HG03039 (cell line): ENCODE measurements around the gene ADGRG4.

Experiments used
- ATAC-seq: cut with Tn5 transposase; IDR thresholded peaks from one replicate; pipeline ENCODE4 v1.9.1; 2021; ENCODE audit warnings: mild to moderate bottlenecking, moderate library complexity; ENCODE audit not compliant: unreplicated experiment

The ADGRG4 gene

DNA sequence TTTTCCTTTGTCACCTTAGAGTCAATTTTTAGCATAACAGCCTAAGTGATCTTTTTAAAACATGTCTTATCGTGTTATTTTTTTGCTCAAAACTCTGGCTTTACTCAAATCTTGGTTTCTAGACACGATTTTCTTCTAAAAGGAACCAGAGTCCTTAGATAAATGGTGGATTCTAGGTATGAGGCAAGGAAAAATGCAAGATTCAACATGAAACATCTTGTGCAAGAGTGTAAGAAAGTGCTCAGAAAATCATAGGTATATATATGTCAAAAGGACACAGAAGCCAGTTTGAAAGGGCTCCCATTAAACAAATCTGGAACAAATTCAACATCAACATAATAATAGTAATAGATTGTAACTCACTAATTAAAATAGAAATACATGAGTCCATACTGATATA, 8.1 kb upstream of the ADGRG4 start:
- ATAC-seq, result no peak

DNA sequence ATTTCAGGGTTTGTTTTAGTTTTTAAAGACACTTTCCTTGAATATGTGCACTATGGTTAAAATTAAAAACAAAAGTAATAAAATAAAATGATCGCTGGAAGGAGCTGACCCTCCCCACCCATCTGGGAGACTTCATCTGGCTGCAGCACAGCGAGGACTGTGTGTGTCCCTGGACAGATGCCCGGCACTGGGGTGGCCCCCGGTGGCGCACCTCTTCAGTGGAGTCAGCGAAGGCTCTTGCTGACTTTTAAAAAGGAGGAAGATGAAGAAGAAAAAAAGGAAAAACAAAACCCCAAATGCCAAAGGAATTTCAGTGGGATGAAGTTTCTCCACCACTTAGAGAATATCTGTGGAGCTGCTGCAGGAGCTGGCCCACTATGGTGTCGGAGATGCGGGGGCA, 5.4 kb upstream of the ADGRG4 start:
- ATAC-seq, result no peak

GRCh38 chrX:136303041-136303440, 2.3 kb downstream of the ADGRG4 start:
- no peak for ATAC-seq

DNA sequence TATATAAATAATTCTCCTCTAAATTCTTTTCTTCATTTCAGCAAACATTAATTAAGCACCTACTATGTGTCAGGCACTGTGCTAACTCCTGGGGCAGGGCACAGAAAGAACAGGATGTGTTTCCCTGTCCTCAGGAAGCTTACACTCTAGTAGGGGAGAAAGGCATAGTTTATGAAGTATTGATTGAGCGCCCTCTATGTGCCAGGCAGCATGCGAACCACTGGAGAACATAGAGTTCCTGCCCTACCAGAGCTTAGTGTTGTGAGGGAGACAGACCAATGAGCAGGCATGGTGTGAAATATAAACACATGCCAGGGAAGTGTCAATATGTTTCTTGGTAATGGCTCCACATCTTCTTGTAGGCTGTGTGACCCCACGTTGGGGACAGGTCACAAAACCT, 3.7 kb downstream of the ADGRG4 start:
- ATAC-seq, result no peak

- ATAC-seq, result no peak
Measured at GRCh38 chrX:136306182-136306581, 5.4 kb downstream of the ADGRG4 start.

DNA sequence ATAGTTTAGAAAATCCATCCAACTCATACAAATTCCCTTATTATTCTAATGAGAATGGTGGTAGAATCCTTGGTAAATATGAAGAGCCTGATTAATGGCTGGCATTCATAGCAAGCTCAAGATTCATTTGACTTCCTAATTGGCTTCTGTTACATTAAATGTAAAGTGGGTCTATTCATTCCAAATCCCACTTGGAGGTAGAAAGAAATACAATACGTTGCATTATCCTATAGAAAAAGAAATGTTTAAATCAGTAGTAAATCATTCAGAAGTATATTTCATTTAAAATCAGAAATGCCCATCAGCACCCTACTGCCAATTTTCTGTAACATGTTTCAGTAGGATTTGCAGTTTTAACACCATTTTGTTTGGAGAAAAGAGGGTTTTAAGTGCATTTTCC, 6.7 kb downstream of the ADGRG4 start:
- no peak for ATAC-seq

- ATAC-seq, result no peak
Measured at GRCh38 chrX:136310411-136310810, 9.6 kb downstream of the ADGRG4 start.

DNA sequence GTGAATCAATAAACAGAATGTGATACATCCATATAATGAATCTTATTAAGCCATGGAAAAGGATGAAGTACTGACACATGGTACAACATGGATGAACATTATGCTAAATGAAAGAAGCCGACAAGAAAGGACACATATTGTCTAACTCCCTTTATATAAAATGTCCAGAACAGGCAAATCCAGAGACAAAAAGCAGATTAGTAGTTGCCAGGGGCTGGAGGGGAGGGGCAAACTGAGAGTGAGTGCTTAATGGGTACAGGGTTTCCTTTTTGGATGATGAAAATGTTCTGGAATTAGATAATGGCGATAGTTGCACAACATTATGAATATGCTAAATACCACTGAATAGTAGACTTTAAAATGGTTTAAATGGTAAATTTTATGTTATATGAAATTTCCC, 17.4 kb downstream of the ADGRG4 start:
- ATAC-seq, result no peak

- no peak for ATAC-seq
Measured at GRCh38 chrX:136318895-136319597, 18.3 kb downstream of the ADGRG4 start.

- no peak for ATAC-seq
Measured at GRCh38 chrX:136319600-136319999, 18.8 kb downstream of the ADGRG4 start.

GRCh38 chrX:136321532-136321931, 20.8 kb downstream of the ADGRG4 start:
- ATAC-seq, result no peak

DNA sequence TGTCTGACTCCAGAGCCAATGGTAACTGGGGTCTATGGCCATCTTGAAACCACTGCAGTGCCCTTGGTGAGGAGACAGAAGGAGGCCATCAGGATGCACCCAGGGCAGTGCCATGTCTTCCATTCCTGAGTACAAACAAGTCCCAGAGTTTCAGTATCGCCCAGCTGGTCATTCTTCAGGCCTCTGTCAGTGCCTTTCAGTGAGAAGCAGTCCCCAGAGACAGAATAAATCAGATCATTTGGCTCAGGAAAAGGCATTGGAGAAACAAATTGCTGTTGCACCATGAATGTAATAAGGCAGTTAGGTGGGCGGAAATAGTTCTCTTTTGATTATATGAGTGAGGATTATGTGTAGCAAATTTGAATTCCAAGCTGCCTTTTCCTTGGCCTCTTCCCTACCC, 21.3 kb downstream of the ADGRG4 start:
- ATAC-seq, result no peak

DNA sequence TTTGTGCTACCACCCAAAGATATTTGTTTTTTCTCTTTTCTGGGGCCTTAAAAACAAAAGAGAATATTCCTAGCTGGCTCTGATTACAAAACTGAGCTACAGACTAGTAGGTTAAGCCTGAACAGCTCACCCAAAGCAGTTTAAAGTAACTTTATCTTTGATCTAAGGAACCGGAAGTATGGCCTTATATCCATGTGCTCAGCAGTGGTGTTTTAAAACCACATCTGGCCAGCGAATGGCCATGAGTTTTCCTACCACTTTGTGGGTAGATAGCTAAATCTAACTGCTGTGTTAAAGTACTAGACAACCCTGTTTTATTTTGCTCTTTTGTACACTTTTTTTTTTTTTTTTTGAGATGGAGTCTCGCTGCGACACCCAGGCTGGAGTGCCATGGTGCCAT, 24.6 kb downstream of the ADGRG4 start:
- no peak for ATAC-seq

DNA sequence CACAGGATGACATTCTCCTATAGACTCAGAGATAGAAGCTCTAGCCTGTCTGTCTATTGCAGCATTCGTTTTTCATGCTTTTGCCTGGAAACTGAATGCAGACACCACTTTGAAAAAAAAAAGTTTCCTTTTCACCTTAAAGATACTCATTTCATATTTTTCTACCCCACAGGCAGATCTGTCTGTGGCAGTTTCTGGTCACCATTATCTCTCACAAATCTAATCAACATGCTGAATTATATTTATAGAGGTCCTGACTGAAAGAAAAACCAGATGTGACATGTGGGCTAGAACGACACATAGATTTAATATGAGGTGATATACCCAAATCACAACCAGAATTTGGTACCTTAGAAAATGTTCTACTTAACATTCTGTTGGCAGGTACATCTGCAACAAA, 28.2 kb downstream of the ADGRG4 start:
- no peak for ATAC-seq

DNA sequence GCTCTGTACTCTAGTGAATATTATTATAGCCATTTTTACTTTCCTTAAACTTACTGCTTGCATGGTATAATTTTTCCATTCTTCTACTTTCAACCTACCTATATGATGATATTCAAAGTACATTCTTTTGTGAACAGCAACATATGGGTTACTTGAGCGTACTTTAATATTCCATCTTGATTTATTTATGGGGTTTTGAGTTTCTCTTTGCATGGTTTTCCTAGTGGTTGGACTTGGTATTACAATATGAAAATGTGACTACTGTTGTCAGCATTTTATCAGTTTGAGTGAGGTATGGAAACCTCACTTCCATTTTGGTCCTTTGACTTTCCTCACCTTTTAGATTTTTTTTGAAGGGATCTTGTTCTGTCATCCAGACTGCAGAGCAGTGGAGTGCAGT, 35.9 kb downstream of the ADGRG4 start:
- no peak for ATAC-seq

DNA sequence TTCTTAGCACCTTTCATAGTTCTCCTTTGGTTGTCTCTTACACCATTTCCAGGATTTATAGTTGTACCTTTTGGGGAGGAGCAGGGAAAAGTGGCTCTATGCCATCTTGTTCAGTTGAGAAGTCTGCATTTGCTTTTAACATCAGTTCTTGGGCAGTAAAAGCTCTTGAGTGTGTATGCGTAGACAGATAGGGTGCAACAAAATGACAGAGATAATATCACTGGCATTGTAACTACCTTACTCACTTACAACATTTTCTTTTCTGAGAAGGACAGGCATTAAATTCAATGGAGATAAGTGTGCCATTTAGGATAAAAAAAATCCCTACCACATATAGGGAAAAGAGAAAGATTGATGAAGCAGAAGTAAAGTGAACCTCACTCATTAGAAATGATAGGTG, 38.9 kb downstream of the ADGRG4 start:
- ATAC-seq, result no peak

DNA sequence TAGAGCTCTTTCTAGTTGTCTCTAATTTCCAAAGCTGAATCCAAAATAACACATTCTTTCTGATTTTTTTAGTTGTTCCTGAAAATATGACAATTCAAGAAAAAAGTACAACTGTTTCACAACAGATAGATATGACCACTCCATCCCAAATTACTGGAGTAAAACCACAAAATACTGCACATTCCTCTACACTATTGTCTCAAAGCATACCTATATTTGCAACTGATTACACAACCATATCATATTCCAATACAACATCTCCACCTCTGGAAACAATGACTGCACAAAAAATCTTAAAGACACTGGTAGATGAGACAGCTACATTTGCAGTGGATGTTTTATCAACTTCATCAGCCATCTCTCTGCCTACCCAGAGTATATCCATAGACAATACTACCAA, 43.6 kb downstream of the ADGRG4 start:
- no peak for ATAC-seq

DNA sequence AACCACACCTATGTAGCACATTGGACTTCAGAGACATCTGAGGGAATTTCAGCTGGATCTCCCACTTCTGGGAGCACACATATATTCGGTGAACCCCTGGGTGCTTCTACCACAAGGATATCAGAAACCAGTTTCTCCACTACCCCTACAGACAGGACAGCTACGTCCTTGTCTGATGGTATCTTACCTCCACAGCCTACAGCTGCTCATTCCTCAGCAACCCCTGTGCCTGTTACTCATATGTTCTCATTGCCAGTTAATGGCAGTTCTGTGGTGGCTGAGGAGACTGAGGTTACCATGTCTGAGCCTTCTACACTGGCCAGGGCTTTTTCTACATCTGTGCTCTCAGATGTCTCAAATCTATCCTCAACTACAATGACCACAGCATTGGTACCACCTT, 45.7 kb downstream of the ADGRG4 start:
- no peak for ATAC-seq

- ATAC-seq, result no peak
Measured at GRCh38 chrX:136347706-136348105, 46.9 kb downstream of the ADGRG4 start.

- ATAC-seq, result no peak
Measured at GRCh38 chrX:136353526-136354093, 52.8 kb downstream of the ADGRG4 start.

DNA sequence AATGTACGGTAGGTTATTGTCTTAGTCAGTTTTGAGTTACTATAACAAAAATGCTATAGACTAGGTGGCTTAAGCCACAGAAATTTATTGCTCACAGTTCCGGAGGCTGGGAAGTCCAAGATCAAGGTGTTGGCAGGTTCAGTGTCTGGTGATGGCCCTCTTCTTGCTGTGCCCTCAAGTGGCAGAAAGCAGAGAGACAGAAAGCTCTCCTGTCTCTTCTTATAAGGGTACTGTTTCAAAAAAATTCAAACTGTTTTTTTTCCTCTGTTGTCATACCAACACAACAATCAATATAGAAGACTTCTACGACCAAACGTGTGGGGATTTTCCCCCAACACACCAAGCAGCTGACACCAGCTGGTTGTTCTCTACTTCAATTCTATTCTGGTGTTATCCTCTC, 53.4 kb downstream of the ADGRG4 start:
- ATAC-seq, result no peak

DNA sequence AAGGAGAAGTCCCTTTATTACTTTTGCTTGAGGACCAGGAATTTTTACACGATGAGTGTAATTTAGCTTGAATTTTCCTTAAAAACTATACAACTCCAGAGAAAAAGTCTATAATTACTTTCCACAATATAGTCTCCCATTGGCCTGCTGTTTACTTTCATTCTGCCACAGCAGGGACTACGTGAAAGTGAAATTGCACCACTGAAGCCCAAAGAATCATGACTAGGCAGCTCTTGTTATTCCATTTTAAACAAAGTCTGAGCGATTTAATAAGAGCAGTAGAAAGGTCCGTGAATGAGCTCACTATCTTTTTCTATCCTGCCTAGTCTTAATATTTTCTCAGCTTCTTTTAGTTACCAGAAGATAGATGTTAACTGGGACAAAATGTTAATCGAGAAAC, 68.6 kb downstream of the ADGRG4 start:
- ATAC-seq, result no peak

DNA sequence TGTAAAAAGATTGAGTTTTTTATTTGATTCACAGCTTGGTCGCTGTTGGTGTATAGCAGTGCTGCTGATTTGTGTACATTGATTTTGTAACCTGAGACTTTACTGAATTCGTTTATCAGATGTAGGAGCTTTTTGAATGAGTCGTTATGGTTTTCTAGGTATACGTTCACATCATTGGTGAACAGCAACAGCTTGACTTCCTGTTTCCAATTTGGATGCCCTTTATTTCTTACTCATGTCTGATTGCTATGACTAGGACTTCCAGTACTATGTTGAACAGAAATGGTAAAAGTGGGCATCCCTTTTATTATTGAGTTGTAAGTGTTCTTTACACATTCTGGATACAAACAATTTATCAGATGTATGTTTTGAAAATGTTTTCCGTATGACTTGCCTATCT, 76.0 kb downstream of the ADGRG4 start:
- ATAC-seq, result no peak
